HG03432 (cell line): ENCODE results near the gene BTBD9.

Experiments used
- ATAC-seq: cut with Tn5 transposase; IDR thresholded peaks from one replicate; pipeline ENCODE4 v1.9.1; 2021; ENCODE audit warnings: mild to moderate bottlenecking, moderate library complexity; ENCODE audit not compliant: unreplicated experiment

The BTBD9 gene

DNA sequence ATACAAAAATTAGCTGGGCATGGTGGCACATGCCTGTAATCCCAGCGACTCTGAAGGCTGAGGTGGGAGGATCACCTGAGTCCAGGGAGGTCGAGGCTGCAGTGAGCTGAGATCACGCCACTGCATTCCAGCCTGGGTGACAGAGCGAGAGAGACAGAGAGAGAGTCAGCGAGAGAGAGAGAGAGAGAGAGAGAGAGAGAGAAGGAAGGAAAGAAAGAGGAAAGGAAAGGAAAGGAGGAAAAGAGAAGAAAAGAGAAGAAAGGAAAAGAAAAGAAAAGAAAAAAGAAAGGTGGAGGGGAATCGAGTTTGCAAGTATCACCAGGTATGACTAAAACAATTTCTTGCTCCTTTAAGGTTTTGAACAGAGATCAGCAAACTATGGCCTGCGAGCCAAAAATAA lies 152.3 kb downstream of the BTBD9 start:
- ATAC-seq, result no peak

GRCh38 chr6:38485488-38485887 lies 154.2 kb downstream of the BTBD9 start:
- no peak for ATAC-seq

GRCh38 chr6:38484656-38485055 lies 155.1 kb downstream of the BTBD9 start:
- ATAC-seq, result no peak

DNA sequence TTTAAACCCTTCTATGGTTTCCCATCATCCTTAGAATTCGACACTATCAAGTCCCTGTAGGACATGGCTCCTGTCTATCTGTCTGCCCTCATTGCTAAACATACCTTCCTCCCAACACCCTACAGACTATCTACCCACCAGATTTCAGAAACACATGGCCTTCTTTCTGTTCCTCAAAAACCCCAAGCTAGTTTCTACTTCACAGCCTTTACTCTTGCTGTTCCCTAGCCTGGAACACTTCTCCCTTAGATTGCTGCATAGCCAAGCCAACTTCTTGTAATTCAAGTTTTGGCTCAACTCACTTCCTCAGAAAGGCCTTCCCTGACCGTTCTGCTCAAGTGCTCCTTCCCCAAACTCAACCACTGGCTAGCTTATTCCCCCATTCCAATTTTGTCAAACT lies 156.2 kb downstream of the BTBD9 start:
- peak; percentile 60 for ATAC-seq

DNA sequence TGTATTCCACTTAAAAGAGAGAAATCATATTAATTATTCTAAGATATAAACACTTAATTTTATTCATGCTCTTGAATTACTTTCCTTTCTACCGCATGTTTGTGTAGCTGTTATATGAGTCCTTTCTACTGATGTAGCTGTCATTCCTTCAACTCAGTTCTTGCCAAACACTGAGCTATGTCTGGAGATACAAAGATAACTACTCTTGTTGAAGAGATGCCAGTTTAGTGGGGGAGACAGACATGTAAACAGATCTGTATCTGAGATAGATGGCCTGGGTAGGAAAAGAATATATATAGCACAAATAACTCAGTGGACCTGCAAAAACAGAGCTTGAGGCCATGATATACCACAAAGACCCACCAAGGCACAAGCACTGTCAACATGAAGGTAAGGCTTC lies 157.3 kb downstream of the BTBD9 start:
- ATAC-seq, result no peak

DNA sequence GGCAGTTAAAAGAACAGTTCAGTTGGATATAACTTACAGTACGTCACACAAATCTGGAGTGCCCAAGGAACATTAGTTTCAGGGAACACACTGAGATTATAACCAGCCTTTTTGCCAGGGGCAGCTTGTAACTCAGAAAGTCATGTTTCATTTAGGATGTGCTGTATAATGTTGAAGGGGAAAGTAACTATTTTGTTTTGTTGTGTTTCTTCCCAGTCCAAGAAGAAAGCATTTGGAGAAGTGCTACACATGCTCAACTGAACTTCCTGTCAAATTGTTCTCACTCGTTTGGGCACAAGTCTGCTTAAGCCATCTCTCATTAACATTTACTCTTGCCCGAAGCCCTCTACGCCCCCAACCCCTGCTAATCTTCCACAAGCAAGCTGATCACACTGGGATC lies 157.9 kb downstream of the BTBD9 start:
- no peak for ATAC-seq

GRCh38 chr6:38481211-38481836 lies 158.4 kb downstream of the BTBD9 start:
- ATAC-seq, result no peak

DNA sequence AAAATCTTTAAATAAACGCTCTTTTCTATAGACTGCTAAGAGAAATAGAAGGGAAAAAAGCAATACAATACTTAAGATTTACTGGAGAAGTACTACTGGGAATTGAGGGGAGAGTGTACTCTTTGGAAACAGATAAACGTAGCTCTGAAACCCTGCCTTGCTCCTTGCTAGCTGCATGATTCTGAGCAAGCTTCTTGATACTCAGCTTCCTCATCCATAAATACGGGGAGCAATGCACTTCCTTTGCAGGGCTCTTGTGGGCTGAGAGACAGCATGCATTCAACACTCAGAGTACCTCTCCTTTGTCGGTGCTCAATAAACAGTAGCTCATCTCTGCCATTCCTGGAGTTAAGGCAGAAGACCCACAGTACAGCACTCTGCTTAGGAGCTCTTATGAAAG lies 159.7 kb downstream of the BTBD9 start:
- ATAC-seq, result no peak

DNA sequence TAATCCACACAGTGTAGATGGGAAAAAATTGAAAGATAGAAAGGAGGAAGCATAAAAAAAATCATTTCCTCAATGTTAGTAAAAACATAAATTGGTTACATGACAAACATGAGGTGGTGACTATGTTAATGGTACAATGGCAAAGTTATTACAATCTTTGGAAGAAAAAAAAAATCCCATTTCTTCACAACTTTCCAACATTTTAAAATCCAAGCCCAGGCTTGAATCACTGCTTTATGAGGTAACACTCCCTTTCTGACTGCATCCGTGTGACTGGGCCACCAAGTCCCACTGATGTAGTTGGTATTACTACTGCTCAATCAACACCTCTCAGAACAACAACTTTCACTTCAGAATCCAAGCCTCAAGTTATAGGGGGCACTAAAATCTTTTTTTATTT lies 160.4 kb downstream of the BTBD9 start:
- ATAC-seq, result no peak

DNA sequence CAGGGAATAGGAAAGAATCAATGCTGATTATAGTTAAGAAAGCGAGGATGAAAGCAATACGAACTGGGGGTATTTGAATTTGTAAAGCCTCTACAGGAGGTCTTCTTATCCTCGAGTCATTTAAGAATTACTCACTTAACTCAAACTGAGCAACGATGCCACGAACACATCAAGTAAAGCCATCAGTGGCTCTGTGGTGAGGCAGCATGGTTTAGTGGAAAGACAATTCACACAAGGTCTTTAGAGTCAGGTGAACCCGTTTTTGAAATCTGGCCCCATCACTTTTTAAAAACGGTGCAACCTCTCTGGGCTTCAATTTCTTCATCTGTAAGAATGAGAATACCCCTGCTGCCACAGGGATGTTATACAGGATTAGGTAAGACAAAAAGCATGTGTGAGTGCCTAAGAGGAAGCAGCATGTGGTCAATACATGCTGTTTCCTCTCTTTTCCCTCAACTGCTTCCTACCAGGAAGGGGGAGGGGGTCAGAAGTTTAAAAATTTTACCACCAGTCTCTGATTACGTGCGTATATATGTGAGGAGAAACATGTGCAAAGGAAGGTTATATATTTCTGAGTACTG lies 162.0 kb downstream of the BTBD9 start:
- no peak for ATAC-seq

GRCh38 chr6:38476888-38477287 lies 162.8 kb downstream of the BTBD9 start:
- ATAC-seq, result no peak

DNA sequence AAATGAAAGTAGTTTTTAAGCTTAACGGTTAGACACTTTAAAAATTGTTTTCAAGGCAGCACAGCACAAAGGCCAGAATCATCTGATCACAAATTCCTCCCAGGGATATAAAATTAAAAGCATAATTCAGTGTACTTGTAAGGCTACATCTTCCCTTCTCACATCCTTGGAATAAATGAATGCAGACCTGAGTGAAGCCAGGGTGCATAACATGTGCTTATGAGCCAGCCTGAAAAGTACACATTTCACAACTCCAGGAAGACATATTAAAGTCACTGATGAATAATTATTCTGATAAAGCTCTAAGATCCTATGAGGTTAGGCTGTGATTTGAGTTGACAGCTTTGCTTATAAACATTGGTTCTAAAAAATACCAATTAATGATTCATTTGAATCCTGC lies 163.6 kb downstream of the BTBD9 start:
- no peak for ATAC-seq

- no peak for ATAC-seq
Observed at GRCh38 chr6:38470548-38470947, 169.2 kb downstream of the BTBD9 start.

GRCh38 chr6:38467566-38467965 lies 172.2 kb downstream of the BTBD9 start:
- ATAC-seq, result no peak

DNA sequence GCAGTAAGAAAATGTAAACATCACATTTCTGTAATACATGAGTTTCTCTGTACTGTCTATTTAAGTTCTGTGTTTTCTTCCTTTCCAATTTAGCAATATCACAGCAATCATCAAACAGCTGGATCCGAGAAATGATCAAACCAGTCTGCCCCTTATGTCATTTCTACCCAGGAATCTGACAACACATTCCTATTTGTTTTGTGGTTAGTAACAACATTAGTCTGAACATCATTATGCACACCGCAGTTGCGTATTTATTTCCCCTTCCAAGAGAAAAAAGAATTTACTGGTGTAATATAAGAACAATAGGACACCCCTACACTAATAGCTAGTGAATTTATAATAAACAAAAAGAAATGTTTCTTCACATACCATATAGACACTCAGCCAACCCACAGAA lies 179.5 kb downstream of the BTBD9 start:
- no peak for ATAC-seq

- no peak for ATAC-seq
Observed at GRCh38 chr6:38459291-38459690, 180.4 kb downstream of the BTBD9 start.

- ATAC-seq, result no peak
Observed at GRCh38 chr6:38453861-38454260, 185.9 kb downstream of the BTBD9 start.

GRCh38 chr6:38452816-38453660 lies 186.7 kb downstream of the BTBD9 start:
- no peak for ATAC-seq

DNA sequence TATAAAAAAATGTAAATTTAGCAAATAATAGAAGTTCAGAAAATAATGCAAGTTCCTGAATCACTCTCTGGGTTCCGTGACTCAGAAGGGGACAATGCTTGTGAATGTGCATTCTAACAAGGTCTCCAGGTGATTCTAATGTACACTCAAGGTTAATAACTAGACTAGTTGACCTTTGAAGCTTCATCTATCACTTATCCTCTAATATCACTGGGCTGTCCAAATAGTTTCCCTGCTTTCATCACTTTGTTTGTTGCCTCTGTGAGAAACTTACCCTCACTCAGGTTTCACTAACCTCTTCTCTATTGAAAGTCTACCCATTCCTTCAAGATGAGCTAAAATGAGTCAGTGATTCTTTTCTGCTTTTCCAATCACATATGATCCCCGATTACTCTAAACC lies 189.0 kb downstream of the BTBD9 start:
- no peak for ATAC-seq

GRCh38 chr6:38445925-38446324 lies 193.8 kb downstream of the BTBD9 start:
- ATAC-seq, result no peak

DNA sequence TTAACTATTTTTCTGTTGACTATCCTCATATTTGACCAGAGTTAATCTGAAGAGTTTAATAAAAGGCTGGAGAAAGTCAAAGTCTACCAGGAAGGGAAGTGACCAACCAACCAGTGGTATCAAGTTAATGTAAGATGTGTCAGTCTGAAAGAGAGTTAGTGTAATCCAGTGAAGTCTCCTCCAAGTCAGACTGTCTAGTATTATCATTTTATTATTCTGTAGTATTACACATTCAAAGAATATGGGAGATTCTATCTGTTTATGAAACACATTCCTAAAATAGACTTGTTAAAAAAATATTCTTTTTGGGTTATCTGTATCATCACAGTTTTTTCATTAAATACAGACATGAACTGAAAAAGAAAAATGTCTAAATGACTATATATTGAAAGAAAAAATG lies 194.4 kb downstream of the BTBD9 start:
- no peak for ATAC-seq
